Umbilical cord (tissue), 2 donors: ENCODE results near the gene PGBD5. TPM values are rescaled to one million over a fixed set of nuclear protein-coding genes. Genes with fewer than 3 reads are reported as not detected.
A peak's percentile ranks its signal among the peaks of the same experiment; 100 is the strongest.

Experiments
- DNase-seq: peaks from one replicate; pipeline ENCODE4 v3.0.0-alpha.2; 2015; ENCODE audit warnings: low spot score
- total RNA-seq: library from RNA; depleted of rRNA; stranded (reverse); fragments of >200 nt; gene quantifications from one replicate; pipeline ENCODE4 v1.2.3, GENCODE V29; 2014; ENCODE audit warnings: low replicate concordance; ENCODE audit not compliant: insufficient read depth

Gene PGBD5
- total RNA-seq, 1 donor from 2014 or later = 1.7 TPM

DNA sequence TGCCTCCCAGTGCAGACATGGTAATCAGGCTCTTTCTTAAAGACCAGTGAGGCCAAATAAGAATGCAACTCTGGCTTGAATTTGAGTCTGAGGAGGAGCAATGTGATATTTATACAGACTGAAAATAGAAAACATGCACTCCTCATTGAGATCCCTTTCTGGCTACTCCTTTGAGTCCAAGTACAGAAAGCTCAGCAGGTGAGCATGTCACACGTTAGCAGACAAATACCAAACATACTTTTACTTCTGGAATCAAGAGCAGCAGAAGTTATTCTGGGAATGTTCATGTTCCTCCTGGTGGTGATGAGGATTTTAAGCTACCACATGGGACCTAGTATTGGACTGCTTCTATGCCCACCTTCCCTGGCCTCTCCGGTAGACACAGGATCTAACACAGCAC is 48.3 kb downstream of the PGBD5 start:
- no peak for DNase-seq

DNA sequence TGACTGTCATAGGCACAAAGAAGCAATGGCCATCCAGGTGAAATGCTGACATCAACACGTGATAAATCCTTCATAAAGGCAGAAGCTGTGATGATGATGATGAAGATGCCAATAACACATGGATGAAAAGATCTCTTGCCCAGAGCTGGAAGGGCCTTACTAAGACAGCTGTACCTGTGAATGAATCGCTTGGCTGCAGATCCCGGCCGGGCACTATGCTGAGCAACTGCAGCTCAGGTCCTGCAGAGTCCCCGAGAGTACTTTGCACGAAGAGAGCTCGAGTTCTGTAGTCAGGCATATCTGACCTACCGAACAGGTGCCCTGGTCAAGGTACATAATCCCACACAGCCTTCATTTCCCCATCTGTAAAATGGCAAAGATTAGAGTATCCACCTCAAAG is 48.8 kb downstream of the PGBD5 start:
- DNase-seq = no peak

GRCh38 chr1:230376296-230376695 is 49.8 kb downstream of the PGBD5 start:
- no peak for DNase-seq

DNA sequence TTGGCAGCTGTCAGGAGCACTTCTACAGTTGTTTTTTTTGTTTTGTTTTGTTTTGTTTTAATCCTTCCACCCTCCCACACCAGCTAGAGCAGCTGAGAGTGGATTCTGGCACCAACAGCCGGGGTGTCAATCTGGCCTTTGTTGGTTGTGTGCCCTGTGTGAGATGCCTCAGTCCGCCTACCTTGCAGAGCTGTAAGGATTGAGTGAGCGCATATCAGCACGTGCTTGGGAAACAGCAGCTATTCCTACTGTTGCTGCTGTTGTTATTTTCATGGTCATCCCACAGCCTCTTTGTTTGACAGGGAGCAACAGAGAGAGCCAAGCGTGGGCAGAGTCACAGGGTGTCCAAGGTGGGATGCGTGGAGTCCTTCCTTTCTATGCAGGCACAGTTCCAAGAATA is 50.4 kb downstream of the PGBD5 start:
- no peak for DNase-seq

GRCh38 chr1:230375147-230375546 is 51.0 kb downstream of the PGBD5 start:
- no peak for DNase-seq

- no peak for DNase-seq
Measured at GRCh38 chr1:230371923-230372703, 54.0 kb downstream of the PGBD5 start.

GRCh38 chr1:230370109-230370508 is 56.0 kb downstream of the PGBD5 start:
- no peak for DNase-seq

DNA sequence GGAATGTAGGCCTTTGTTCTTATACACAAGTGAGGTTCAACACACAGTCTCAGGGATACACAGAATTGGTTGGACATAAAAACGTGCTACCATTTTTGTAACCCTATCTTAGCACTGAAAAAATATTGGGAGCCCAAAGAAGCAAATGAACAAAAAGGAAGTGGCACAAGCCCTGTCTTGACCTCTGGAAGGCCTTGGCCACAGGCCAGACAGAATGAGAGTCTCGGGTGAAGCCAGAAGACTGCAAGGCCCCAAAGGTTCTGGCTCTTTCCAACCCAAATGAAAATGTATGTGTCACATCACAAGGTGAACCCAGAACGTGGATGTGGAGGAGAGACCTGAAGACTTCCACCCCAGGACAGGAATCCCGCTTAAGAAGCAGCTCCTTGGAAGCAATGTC is 57.3 kb downstream of the PGBD5 start:
- no peak for DNase-seq

DNA sequence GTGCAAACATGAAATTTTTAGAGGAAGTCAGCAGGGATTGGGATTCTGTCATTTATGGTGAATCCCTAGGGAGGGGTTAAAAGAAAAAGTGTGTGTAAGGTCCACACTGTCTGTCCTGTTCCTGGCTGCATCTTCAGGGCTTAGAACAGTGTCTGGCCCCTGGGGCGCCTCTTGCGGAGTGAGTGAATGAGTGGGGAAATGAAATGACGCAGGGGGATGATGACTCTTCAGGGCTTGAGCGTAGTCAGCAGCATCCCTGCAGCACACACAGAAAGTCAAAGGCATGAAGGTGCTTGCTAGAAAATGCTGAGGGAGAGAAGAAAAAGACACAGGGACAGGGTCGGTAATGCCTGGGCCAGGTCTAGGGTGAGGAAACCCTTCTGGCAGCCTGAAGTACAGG is 57.8 kb downstream of the PGBD5 start:
- DNase-seq = peak; percentile 45

DNA sequence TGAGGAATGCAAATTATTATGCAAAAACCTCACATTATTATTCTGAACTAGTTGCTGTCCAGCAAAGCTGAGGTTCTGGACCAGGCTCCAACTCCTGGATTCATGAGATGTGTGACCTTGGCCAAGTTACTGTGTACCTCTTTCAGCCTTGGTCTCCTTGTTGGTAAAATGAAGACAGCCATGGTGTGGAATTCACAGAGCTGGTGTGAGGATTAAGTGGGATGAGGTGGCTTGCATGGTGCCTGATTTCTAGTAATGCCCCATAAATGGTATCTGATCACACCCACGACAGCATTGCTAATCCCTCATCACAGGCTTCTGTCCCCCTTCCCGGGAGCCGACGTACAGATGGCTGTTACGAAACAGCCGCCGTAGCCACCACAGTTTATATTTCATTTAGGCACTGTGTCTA is 59.6 kb downstream of the PGBD5 start:
- DNase-seq = no peak

DNA sequence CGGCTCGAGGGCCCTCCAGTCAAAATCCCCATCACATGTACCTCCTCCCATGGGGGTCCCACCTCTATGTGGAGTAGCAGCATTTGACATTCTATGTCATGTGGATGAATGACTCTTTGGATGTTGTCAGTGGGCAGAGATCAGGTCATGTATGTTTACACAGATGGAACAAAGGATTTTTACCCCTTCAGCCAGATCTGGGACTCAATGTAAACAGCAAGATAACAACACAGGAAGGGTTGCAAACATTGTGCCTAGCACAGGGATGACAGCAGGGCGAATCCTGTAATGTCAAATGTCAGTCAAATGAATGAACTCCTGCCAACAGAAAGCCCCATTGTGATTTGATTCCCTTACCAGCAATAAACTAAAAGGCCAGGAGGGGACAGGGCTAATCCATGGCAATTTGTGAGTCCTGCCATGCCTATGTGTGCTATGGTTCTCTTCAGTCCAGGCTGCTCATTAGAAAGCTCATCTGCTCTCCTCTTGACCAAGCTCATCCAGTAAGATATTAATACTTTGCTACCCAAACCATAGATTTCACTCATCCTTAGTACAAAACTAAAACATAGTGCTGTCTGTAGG is 60.3 kb downstream of the PGBD5 start:
- no peak for DNase-seq

DNA sequence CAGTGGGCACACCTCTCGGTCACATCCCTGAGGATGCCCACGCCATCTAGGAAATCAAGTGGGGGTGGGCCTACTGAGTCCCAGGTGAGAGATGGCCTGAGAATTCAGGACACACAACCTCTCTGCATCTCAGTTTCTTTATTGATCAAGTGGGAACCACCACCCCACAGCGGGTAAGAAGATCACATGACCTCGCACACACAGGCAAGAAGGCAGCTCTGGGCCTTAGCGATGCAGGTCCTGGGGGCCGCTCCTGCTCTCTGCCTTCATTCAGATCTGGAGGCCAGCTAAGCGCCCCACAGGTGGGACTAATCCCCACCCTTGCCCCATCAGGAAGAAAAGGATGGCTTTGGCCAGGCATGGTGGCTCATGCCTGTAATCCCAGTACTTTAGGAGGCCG is 63.2 kb downstream of the PGBD5 start:
- no peak for DNase-seq

DNA sequence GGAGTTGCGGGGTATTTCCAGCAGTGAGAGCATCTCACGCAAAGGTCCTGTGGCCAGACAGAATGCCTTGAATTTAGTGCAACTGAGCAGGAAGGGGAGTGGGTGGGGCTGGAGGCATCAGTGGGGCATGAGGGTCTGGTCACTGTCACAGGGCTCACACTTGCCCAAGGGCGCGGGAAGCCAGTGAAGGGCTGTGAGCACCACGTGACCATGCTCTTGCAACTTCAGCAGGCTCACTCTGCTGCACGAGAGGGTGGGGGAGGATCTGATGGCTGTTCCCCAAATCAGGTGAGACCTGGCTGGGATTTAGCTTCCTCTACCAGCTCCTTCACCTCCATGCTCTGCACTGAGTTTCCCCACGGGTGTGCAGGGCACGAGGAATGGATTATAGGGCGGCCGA is 64.2 kb downstream of the PGBD5 start:
- DNase-seq = no peak

DNA sequence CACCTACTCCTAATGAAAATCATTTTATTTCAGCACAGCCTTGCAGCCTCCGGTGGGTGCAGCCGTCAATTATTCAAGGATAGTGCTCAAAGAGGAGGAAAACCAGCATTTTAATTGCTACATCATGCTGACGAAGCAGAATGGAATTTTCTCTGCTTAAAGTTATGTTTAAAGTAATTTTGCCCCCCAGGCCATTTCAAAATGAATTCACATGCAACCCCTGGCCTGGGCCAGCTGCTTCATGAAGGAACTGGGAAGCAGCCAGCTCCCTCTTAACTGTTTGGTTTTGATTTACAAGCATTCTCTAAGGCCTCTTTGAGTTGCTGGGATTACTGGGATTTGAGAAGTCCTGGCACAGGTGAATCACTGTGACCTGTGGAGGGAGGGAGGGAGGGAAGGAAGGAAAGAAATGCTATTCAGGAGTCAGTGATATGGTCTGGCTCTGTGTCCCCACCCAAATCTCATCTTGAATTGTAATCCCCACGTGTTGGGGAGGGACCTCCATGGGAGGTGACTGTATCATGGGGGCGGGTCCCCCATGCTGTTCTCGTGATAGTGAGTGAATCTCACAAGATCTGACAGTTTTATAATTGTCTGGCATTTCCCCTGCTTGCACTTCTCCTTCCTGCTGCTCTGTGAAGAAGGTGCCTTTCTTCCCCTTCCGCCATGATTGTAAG is 66.0 kb downstream of the PGBD5 start:
- DNase-seq = peak; percentile 40

DNA sequence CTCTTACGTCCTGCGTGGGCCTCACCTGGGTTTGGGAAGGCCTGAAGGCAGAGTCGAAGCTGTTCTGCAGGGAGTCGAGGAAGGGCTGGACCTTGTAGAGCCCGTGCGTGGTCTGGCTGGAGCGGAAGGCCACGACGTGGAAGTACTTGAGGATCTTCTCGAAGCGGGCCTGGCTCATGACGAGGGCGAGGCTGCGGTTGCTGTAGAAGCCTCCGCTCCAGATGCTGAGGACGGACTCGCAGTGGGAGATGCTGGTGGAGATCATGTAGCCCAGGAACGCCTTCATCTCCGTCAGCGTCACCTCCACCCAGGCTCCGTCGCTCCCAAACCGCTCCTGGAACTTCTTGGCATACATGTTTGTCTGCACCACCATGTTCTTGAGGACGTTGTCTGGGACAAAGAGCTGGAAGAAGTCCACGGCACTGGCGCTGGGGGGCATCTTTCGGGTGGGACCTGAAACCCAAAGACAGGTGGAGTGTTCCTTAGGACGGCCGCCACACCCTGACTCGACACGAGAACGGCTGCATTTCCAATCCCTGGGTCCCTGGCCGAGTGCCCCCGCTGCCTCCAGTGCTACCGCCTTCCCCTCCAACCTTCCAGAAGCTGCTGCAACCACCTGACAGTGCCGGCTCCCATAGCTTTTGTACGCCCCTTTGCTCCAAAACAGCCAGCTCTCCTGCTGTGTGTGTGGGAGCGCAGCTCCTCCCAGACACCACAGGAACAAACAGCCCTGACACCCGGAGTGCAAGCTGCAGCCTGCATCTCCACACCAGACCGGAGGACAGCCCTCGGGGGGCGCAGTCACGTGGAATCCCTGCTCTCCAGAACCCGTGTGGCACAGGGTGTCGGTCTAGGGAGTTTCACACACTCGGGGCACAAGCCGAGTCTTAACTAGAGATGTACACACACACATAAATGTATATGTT is 69.0 kb downstream of the PGBD5 start:
- no peak for DNase-seq

DNA sequence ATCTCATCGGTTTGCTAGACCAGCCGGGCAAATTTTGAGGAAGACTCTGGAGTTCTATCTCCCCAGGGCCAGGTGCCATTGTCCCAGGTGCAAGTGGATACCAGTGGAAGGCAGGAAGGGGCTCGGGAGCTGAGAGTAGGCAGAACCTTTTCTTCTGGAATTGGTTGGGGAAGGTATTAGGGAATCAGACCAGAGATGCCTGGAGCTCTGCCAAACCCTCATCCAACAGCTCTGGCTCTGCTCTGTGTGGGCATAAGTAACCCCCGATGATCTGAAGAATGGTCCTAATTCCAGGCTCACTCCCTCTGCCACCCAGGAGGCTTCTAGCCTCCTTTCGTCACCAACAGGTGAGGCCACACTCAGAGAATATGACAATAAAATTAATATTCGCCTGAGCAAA is 69.9 kb downstream of the PGBD5 start:
- DNase-seq = no peak

DNA sequence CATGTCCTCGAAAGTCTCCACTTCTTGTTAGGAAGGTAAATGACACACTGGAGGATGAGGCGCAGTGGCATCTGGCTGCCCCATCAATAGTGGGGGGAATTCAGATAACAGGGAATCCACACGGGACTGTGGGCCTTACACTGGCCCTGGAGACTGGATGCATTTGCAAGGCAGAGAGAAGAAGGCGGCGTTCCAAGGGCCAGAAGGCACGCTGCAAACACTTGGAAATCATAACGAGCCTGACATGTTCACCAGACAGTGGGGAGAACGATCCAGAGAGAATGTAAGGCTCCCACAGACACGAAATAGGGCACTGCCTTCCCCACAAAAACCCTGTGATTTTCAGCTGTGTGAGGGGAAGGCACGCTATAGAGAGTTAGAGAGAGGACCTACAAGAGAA is 70.5 kb downstream of the PGBD5 start:
- DNase-seq = no peak

DNA sequence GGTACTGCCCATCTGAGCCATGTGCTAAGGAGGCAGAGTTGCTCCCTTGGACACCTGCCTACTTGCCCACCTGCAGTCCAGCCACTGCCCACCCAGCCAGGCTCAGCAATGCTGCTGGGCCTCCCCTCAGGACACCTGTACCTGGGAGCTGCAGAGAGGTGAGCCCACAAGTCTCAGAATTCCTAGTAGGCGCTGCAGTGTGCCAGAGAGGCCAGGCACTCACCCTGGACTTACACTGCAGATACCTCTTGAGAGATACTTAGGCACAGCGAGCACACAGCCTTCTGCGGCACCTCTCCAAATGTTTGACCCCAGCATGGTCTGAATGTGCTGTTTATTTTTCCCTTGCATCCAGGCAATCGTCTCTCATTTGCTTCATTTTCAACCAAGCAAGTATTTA is 71.0 kb downstream of the PGBD5 start:
- DNase-seq = no peak

- no peak for DNase-seq
Measured at GRCh38 chr1:230354005-230354404, 72.1 kb downstream of the PGBD5 start.

DNA sequence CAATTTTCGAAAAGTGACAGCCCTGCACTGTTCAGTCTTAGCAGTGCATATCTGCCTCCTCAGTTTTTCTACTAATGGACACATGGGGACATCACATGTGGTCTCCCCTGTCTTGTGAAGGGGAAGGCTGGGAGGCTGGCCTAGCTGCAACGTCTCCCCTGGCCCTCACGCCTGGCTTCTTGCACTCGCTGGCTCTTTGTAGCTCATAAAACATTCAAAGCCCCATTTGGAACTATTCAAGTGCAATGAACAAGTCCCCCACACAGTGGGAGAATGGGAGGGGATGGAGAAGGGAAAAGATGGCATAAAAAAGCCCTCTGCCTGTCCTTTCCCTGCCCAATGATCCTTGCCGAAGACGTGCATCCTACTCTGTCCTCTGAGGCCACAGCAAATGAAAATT is 73.6 kb downstream of the PGBD5 start:
- no peak for DNase-seq

DNA sequence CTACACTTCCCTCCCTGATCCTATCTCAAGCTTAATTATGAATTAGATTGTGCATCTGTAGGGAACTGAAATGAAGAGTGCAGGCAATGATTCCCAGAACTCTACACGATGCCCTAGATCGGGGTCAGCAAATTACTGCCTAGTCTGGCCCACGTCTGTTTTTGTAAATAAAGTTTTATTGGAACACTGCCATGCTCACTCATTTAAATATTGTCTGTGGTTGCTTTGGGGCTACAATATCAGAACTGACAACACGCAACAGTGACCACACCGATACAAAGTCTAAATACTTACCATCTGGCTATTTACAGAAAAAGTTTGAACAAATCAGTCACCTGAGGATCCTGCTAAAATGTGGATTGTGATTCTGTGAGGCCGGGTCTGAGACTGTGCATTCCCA is 74.1 kb downstream of the PGBD5 start:
- DNase-seq = no peak

DNA sequence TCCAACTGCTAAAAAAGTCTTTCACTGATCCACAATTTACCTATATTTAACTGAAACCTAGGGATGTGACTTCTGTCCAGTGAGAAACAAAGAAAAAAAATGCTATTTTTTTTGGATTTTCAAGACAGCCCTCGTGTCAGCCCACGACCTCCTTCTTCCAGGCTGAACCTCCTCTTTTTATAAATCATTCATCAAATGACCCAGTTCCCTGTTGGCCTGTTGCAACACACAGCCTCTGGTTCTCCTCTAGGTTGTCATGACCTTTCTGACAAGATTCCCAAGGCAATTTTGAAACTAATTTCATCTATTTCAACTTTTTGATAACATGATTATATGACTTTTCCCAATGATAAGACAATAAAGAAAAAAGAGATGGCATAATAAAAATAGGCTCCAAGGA is 74.6 kb downstream of the PGBD5 start:
- no peak for DNase-seq
